HG02763 (cell line): ENCODE measurements around the gene DLG2.

ENCODE experiments used
- ATAC-seq: cut with Tn5 transposase; IDR thresholded peaks from one replicate; pipeline ENCODE4 v1.9.1; 2021; ENCODE audit warnings: mild to moderate bottlenecking, moderate library complexity; ENCODE audit not compliant: unreplicated experiment

Gene DLG2

GRCh38 chr11:84420271-84420670, 1206.9 kb downstream of the DLG2 start:
- no peak for ATAC-seq

GRCh38 chr11:84419616-84420015, 1207.5 kb downstream of the DLG2 start:
- ATAC-seq = no peak

- no peak for ATAC-seq
Measured at GRCh38 chr11:84414920-84415319, 1212.2 kb downstream of the DLG2 start.

GRCh38 chr11:84413549-84413948, 1213.6 kb downstream of the DLG2 start:
- ATAC-seq = no peak

- no peak for ATAC-seq
Measured at GRCh38 chr11:84412862-84413261, 1214.3 kb downstream of the DLG2 start.

GRCh38 chr11:84408946-84409411, 1218.2 kb downstream of the DLG2 start:
- ATAC-seq = no peak

- ATAC-seq = no peak
Measured at GRCh38 chr11:84407091-84407490, 1220.1 kb downstream of the DLG2 start.

GRCh38 chr11:84398017-84398626, 1229.0 kb downstream of the DLG2 start:
- ATAC-seq = no peak

- ATAC-seq = no peak
Measured at GRCh38 chr11:84396521-84396920, 1230.6 kb downstream of the DLG2 start.

- no peak for ATAC-seq
Measured at GRCh38 chr11:84390441-84391078, 1236.6 kb downstream of the DLG2 start.

GRCh38 chr11:84389696-84390095, 1237.4 kb downstream of the DLG2 start:
- ATAC-seq = no peak

- ATAC-seq = peak; percentile 47
Measured at GRCh38 chr11:84384731-84385130, 1242.4 kb downstream of the DLG2 start.

- no peak for ATAC-seq
Measured at GRCh38 chr11:84383576-84383975, 1243.6 kb downstream of the DLG2 start.

- no peak for ATAC-seq
Measured at GRCh38 chr11:84381666-84382065, 1245.5 kb downstream of the DLG2 start.

GRCh38 chr11:84372381-84372950, 1254.7 kb downstream of the DLG2 start:
- no peak for ATAC-seq

GRCh38 chr11:84358034-84358433, 1269.1 kb downstream of the DLG2 start:
- ATAC-seq = no peak

GRCh38 chr11:84355911-84356310, 1271.2 kb downstream of the DLG2 start:
- no peak for ATAC-seq

- ATAC-seq = no peak
Measured at GRCh38 chr11:84345597-84345996, 1281.5 kb downstream of the DLG2 start.

GRCh38 chr11:84345027-84345426, 1282.1 kb downstream of the DLG2 start:
- ATAC-seq = no peak

- no peak for ATAC-seq
Measured at GRCh38 chr11:84339796-84340195, 1287.3 kb downstream of the DLG2 start.

GRCh38 chr11:84333221-84333620, 1293.9 kb downstream of the DLG2 start:
- no peak for ATAC-seq

GRCh38 chr11:84322211-84322610, 1304.9 kb downstream of the DLG2 start:
- no peak for ATAC-seq
